Activated T-cell treated with anti-CD3 and anti-CD28 coated beads for 4 hours (primary cell): Measurements from ENCODE around the gene SQSTM1.

Source experiments
- DNase-seq: peaks from one replicate; pipeline ENCODE4 v3.0.0-alpha.2; 2020

Gene SQSTM1

GRCh38 chr5:179875741-179876609 is 55.3 kb downstream of the SQSTM1 start:
- no peak for DNase-seq

GRCh38 chr5:179876610-179876952 is 55.9 kb downstream of the SQSTM1 start:
- DNase-seq, result no peak

GRCh38 chr5:179878222-179879002 is 57.7 kb downstream of the SQSTM1 start:
- DNase-seq, result no peak

GRCh38 chr5:179879003-179879689 is 58.4 kb downstream of the SQSTM1 start:
- no peak for DNase-seq

GRCh38 chr5:179879690-179880010 is 58.9 kb downstream of the SQSTM1 start:
- no peak for DNase-seq

- DNase-seq, result no peak
Measured at GRCh38 chr5:179880066-179880650, 59.5 kb downstream of the SQSTM1 start.

- no peak for DNase-seq
Measured at GRCh38 chr5:179880848-179881590, 60.3 kb downstream of the SQSTM1 start.

GRCh38 chr5:179882338-179882737 is 61.6 kb downstream of the SQSTM1 start:
- no peak for DNase-seq

GRCh38 chr5:179883163-179883562 is 62.5 kb downstream of the SQSTM1 start:
- no peak for DNase-seq

- no peak for DNase-seq
Measured at GRCh38 chr5:179885491-179886090, 64.9 kb downstream of the SQSTM1 start.

- DNase-seq, result no peak
Measured at GRCh38 chr5:179886190-179886911, 65.6 kb downstream of the SQSTM1 start.

- no peak for DNase-seq
Measured at GRCh38 chr5:179887095-179887494, 66.4 kb downstream of the SQSTM1 start.
